ENCODE data around the gene SGSM1. TPM values are rescaled to one million over a fixed set of nuclear protein-coding genes. Genes with fewer than 3 reads are reported as not detected.

SGSM1 gene
- total RNA-seq, 1 donor, result not detected

DNA sequence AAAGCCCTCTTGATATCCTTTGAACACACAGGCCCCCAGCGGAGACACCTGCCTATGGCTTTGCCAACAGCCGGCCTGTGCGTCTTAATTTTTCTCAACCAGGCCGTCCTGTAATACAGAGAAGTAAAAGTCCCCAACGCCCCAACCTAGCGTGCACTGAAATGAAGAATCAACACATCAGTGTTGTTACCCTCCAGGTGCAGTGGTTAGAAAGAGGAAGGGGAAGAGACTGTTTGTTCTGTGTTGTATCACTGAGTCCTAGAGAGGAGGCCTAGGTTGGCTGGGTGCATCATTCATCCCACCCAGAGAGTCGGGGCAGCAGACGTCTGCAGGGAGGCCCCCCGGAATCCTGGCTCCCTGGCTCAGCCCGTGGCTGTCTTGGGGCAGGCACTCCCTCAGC is 25.7 kb downstream of the SGSM1 start:
- no peaks in the 10 kb centered on the region for H3K79me2 ChIP-seq (ENCODE audit: insufficient read depth, low read length)
- no peaks in the 10 kb centered on the region for H3K9me3 ChIP-seq (ENCODE audit: low read depth, low read length)
- no peaks in the 10 kb centered on the region for H3K36me3 ChIP-seq (ENCODE audit: insufficient read depth, low read length)
- no peaks in the 10 kb centered on the region for H4K20me1 ChIP-seq (ENCODE audit: insufficient read depth, low read length)
- no peak overlapping the region for H3K27ac ChIP-seq (ENCODE audit: low read depth, low read length)
- H3K4me2 ChIP-seq (ENCODE audit: insufficient read depth, low read length), result no peak overlapping the region
- TF ChIP-seq, protein P1, sequence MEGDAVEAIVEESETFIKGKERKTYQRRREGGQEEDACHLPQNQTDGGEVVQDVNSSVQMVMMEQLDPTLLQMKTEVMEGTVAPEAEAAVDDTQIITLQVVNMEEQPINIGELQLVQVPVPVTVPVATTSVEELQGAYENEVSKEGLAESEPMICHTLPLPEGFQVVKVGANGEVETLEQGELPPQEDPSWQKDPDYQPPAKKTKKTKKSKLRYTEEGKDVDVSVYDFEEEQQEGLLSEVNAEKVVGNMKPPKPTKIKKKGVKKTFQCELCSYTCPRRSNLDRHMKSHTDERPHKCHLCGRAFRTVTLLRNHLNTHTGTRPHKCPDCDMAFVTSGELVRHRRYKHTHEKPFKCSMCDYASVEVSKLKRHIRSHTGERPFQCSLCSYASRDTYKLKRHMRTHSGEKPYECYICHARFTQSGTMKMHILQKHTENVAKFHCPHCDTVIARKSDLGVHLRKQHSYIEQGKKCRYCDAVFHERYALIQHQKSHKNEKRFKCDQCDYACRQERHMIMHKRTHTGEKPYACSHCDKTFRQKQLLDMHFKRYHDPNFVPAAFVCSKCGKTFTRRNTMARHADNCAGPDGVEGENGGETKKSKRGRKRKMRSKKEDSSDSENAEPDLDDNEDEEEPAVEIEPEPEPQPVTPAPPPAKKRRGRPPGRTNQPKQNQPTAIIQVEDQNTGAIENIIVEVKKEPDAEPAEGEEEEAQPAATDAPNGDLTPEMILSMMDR (IDR thresholded peaks at IDR 0.05; ENCODE audit: extremely low read depth, low read depth, low read length), result no peak
- no peak overlapping the region for H2AFZ ChIP-seq (ENCODE audit: low read length)
- no peak for DNase-seq (ENCODE audit: insufficient read length, low spot score, missing footprints)
- H3K4me1 ChIP-seq (ENCODE audit: insufficient read depth, low read length), result no peaks in the 10 kb centered on the region
- no peak overlapping the region for H3K4me3 ChIP-seq (ENCODE audit: insufficient read depth, low read length)
- peaks cover 19% of the 10 kb centered on the region for H3K27me3 ChIP-seq (ENCODE audit: insufficient read depth, low read length)

DNA sequence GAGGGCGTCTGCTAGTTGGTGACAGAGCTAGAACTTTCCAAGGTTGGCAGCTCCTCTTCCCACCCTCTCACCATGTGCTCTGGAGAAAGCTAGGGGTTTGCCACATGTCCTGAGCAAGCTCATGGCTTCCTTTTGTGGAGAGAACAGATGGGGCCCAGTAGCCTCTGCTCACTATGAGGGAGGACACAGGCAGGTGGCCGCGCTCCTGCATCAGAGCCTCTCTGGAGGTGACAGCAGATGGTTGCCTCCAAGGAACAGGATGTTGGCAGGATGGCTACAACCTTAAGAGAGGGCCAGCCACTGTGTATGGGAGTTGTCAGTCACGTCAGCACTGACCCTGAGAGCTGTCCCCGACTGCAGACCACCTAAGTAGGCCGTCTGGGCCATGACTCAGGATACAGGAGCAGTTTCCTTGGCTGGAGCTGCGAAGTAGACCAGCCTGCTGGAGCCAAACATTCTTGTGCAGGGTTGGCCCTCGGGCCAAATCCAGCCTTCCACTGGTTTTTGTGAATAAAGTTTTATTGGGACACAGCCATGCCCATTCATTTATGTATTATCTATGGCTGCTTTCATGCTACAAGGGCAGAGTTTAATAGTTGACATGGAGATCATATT is 28.0 kb downstream of the SGSM1 start:
- Histone ChIP-seq H3K9me3 (ENCODE audit: low read depth, low read length) (no peaks in the 10 kb centered on the region), H4K20me1 (ENCODE audit: insufficient read depth, low read length) (no peaks in the 10 kb centered on the region), H3K4me1 (ENCODE audit: insufficient read depth, low read length) (no peaks in the 10 kb centered on the region), H2AFZ (ENCODE audit: low read length) (no peak overlapping the region), H3K4me3 (ENCODE audit: insufficient read depth, low read length) (no peak overlapping the region), H3K79me2 (ENCODE audit: insufficient read depth, low read length) (no peaks in the 10 kb centered on the region), H3K27me3 (ENCODE audit: insufficient read depth, low read length) (peaks cover 19% of the 10 kb centered on the region), H3K36me3 (ENCODE audit: insufficient read depth, low read length) (no peaks in the 10 kb centered on the region), H3K4me2 (ENCODE audit: insufficient read depth, low read length) (no peak overlapping the region), H3K27ac (ENCODE audit: low read depth, low read length) (no peak overlapping the region)
- no peak for DNase-seq (ENCODE audit: insufficient read length, low spot score, missing footprints)
- TF ChIP-seq, protein P1 (IDR thresholded peaks at IDR 0.05; ENCODE audit: extremely low read depth, low read depth, low read length), result no peak

DNA sequence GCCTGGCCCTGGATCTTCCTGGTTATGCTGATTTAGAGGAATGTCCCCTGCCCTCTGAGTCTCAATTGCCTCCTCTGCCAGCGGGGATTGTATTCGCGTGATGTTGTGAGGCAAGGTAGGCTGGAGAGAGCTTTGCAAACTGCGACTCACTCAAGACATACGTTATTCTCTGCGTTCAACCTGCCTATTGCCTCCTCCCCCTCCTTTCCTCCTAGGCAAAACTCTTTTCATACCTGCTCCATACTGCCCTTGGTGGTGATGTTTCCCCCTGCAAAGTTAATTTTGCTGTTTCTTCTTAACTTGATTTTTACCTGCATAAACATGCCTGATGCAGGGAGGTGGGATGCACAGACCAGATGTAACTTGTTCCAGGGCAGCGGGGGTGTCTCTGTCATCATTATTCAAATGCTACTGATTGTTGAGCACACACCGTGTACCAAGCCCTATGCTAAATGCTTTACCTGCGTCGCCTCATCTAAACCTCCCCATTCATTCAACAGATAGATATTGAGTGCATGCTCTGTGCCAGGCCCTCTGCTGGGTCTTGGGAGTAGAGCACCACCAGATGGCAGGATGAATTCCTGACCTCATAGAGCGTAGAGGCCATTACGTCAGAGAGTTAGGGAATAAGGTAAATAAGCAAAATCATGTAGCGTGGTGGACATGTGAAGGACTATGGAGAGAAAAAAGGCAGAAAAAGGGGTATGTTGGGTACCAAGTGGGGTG is 29.0 kb downstream of the SGSM1 start:
- Histone ChIP-seq H3K4me3 (ENCODE audit: insufficient read depth, low read length) (no peak overlapping the region), H3K27me3 (ENCODE audit: insufficient read depth, low read length) (peaks cover 16% of the 10 kb centered on the region), H3K4me1 (ENCODE audit: insufficient read depth, low read length) (no peaks in the 10 kb centered on the region), H3K79me2 (ENCODE audit: insufficient read depth, low read length) (no peaks in the 10 kb centered on the region), H3K4me2 (ENCODE audit: insufficient read depth, low read length) (no peak overlapping the region), H3K9me3 (ENCODE audit: low read depth, low read length) (no peaks in the 10 kb centered on the region), H3K27ac (ENCODE audit: low read depth, low read length) (no peak overlapping the region), H3K36me3 (ENCODE audit: insufficient read depth, low read length) (no peaks in the 10 kb centered on the region), H2AFZ (ENCODE audit: low read length) (no peak overlapping the region), H4K20me1 (ENCODE audit: insufficient read depth, low read length) (no peaks in the 10 kb centered on the region)
- TF ChIP-seq, protein P1 (IDR thresholded peaks at IDR 0.05; ENCODE audit: extremely low read depth, low read depth, low read length), result peak; percentile 29
- DNase-seq (ENCODE audit: insufficient read length, low spot score, missing footprints), result no peak

DNA sequence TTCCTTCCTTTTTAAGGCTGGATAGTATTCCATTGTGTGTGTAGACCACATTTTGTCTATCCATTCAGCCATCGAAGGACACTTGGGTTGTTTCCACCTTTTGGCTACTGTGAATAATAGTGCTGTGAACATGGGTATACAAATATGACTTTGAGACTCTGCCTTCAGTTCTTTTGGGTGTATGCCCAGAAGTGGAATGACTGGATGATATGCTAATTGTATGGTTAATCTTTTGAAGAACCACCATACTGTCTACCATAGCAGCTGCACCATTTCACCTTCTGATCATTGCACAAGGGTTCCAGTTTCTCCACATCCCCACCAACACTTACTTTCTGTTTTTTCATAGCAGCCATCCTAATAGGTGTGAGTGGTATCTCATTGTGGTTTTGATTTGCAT is 30.3 kb downstream of the SGSM1 start:
- Histone ChIP-seq H4K20me1 (ENCODE audit: insufficient read depth, low read length) (no peaks in the 10 kb centered on the region), H3K36me3 (ENCODE audit: insufficient read depth, low read length) (no peaks in the 10 kb centered on the region), H3K4me2 (ENCODE audit: insufficient read depth, low read length) (no peak overlapping the region), H3K27me3 (ENCODE audit: insufficient read depth, low read length) (peaks cover 10% of the 10 kb centered on the region), H2AFZ (ENCODE audit: low read length) (no peak overlapping the region), H3K9me3 (ENCODE audit: low read depth, low read length) (no peaks in the 10 kb centered on the region), H3K27ac (ENCODE audit: low read depth, low read length) (no peak overlapping the region), H3K4me3 (ENCODE audit: insufficient read depth, low read length) (no peak overlapping the region), H3K79me2 (ENCODE audit: insufficient read depth, low read length) (no peaks in the 10 kb centered on the region), H3K4me1 (ENCODE audit: insufficient read depth, low read length) (no peaks in the 10 kb centered on the region)
- TF ChIP-seq, protein P1 (IDR thresholded peaks at IDR 0.05; ENCODE audit: extremely low read depth, low read depth, low read length), result no peak
- DNase-seq (ENCODE audit: insufficient read length, low spot score, missing footprints), result no peak
